Activated CD4-positive, alpha-beta T cell treated with anti-CD3 and anti-CD28 coated beads for 1 hour (primary cell): ENCODE results near the gene NDC1.
"Not testable (repeated sequence)": the region's sequence is repeated elsewhere in the genome, so short reads cannot be mapped to it uniquely, and the experiment has no call there.

Experiments
- DNase-seq: peaks from one replicate; pipeline ENCODE4 v3.0.0-alpha.2; 2020

NDC1 gene, protein sequence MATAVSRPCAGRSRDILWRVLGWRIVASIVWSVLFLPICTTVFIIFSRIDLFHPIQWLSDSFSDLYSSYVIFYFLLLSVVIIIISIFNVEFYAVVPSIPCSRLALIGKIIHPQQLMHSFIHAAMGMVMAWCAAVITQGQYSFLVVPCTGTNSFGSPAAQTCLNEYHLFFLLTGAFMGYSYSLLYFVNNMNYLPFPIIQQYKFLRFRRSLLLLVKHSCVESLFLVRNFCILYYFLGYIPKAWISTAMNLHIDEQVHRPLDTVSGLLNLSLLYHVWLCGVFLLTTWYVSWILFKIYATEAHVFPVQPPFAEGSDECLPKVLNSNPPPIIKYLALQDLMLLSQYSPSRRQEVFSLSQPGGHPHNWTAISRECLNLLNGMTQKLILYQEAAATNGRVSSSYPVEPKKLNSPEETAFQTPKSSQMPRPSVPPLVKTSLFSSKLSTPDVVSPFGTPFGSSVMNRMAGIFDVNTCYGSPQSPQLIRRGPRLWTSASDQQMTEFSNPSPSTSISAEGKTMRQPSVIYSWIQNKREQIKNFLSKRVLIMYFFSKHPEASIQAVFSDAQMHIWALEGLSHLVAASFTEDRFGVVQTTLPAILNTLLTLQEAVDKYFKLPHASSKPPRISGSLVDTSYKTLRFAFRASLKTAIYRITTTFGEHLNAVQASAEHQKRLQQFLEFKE

DNA sequence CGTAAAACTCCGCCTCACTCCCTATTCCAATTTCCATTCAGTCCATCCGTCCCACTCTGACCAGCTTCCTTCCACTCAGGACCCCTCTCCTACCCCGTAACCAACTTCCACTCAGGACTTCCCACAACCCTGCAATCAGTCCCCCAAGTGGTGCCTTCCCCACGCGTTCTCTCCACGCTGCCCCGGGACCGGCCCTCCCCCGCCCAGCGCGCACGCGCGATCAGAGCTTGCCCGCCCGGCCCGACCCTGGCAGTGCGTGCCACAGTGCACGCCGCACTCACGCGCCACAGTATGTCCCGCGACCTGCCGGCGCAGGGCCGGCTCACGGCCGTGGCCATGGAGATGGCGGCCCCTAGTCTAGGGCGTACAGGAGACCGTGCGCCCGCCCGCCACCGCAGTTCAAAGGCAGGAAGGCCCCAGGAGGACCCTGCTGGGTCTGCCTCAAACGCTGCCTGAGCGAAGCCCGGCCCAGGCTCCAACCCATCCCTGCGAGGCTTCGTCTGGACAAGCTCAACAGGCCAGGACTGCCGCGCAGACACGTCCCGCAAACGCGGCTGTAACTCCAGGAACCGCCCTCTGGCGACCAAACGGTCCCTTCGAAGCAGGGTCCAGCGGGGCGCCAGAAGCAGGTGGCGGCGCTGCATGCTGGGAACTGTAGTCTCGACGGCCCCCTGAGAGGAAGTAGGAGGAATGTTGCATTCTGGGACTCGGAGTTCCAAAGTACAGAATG, at the start of gene NDC1:
Gene NDC1, minus strand, starts transcription at position 373 of the 730 bp plus-strand sequence. Its CDS starts 35 bp downstream, at position 338.
- peak; percentile 82 for DNase-seq

DNA sequence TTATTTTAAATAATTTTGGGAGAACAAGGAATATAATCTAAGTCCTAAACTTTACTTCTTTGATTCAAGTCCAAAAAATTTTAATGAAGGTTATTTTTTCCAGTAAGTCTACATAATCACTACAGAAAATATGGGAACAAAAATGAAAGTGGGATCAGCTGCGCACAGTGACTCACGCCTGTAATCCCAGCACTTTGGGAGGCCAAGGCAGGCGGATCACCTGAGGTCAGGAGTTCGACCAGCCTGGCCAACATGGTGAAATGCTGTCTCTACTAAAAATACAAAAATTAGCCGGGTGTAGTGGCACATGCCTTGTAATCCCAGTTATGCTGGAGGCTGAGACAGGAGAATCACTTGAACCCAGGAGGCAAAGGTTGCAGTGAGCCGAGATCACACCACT, 45.5 kb upstream of the NDC1 start:
- not testable (repeated sequence) for DNase-seq

- not testable (repeated sequence) for DNase-seq
These were observed 43.8 kb upstream of the NDC1 start for GRCh38 chr1:53881853-53882252.

GRCh38 chr1:53878492-53879105, 40.5 kb upstream of the NDC1 start:
- DNase-seq, result no peak

DNA sequence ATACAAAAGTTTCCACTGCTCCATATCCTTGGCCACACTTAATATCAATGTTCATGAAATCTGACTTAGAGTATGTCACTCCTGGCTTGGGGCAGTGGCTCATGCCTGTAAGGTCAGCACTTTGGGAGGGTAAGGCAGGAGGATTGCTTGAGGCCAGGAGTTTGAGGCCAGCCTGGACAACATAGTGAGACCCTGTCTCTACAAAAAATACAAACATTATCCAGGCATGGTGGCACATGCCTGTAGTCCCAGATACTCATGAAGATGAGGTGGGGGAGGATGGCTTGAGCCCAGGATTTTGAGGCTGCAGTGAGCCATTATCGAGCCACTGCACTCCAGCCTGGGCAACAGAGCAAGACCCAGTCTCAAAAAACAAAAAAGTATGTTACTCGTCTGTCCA, 37.1 kb upstream of the NDC1 start:
- not testable (repeated sequence) for DNase-seq

GRCh38 chr1:53871773-53872484, 33.8 kb upstream of the NDC1 start:
- DNase-seq, result no peak

DNA sequence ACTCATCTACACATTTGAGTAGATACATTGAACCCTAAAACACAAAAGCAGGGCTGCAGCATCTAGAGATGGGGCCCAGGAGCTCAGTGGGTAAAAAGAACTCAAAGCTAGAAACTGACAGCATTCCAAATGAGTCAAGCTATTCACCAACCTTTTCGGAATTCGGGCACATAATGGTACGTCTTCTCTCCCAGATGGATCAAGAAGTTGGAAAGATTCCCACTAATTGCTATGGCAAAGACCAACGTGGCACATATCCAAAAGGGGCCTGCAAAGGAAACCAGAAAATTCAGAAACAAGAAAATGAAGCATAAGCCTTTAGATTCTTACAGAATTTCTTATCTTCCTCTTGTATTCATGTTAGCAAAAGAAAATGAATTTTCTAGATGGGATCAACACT, 33.1 kb upstream of the NDC1 start:
- no peak for DNase-seq

DNA sequence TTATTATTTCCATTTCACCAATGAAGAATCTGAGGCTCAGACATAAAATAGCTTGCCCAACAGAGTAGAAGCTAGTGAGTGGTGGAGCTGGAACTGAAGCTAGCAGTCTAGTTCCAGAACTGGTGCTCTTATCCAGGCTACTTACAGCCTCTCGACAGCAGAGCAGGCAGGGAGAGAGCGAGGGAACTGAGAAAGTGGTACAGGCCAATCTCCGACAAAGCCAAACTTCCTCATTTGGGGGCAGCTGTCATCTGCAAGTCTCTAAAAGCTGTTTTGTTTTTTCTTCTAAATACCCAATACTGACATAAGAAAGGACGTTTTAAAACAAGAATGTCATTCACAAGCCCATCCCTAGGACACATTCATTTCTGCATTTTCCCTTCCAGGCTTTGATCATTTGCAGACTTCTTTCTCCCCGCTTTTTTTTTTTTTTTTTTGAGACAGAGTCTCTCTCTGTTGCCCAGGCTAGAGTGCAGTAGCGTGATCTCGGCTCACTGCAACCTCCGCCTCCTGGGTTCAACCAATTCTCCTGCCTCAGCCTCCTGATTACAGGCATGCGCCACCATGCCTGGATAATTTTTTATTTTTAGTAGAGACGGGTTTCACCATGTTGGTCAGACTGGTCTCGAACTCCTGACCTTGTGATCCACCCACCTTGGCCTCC, 31.5 kb upstream of the NDC1 start:
- DNase-seq, result no peak

DNA sequence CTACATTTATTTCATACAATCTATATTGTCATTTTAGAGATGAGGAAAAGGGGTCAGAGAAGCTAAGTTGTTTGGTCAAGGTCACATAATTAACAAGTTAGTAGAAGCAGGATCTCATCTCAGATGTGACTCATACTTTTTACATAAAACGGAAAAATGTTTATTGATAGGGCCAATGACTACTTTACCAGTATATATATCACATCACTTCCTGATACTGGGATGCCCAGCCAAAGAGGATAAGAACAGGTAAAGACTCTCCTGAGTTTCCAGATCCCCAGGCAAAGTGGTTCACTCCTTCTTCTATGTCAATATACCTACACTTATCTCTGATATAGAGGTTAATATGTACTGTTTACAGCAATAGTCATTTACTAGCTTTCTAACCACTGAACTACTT, 30.5 kb upstream of the NDC1 start:
- no peak for DNase-seq

DNA sequence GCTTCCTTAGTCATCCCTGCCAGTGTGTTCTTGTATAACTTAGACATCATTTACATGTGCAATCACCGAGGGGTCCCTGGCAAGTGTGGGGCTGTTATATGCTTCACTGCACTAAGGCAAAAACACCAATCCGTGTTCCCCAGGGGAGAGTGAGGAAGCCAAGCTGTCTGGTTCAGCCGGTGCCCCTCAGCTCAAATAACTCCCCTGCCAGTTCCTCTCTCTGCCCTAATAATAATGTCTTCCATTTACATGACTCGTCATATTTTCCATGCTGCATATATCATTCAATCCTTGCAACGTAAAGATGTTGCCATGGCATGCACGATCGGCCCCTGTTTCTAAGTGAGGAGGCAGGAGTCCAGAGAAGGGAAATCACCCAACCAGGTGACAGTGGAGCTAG, 24.4 kb upstream of the NDC1 start:
- no peak for DNase-seq

GRCh38 chr1:53860967-53861411, 22.9 kb upstream of the NDC1 start:
- DNase-seq, result peak; percentile 26

DNA sequence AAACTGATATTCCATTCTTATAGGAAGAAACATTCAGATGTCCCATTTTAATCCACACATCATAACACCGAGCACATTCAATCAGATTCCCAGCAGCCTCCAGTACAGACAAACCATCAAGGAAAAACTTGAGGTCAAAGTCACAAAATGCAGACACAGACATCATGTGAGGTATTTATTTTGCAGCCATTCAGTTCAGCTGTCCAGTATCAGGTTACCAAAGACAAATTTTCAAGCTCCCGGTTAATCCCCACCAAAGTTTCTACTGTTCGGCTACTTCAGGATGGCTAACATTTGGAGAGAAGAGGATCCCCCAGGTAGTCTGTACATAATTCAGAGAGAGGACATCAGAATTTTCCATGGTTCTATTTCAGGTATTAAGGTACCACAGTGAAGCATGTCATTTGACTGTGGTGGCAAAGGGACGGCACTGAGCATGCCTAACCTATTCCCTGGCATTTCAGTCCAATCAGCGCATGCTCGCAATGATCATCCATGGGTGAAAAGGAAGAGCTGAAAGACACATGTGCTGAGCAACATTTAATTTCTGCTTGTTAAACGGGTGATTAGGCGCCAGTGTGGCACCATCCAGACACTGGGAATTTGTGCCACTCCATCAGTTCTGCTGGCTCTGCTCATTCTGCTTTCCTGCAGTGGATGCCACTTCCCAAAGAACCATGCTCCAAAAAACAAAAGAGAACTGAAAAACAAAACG, 13.6 kb upstream of the NDC1 start:
- no peak for DNase-seq

GRCh38 chr1:53850082-53850673, 12.1 kb upstream of the NDC1 start:
- DNase-seq, result no peak

- no peak for DNase-seq
These were observed 9.9 kb upstream of the NDC1 start for GRCh38 chr1:53847980-53848379.

DNA sequence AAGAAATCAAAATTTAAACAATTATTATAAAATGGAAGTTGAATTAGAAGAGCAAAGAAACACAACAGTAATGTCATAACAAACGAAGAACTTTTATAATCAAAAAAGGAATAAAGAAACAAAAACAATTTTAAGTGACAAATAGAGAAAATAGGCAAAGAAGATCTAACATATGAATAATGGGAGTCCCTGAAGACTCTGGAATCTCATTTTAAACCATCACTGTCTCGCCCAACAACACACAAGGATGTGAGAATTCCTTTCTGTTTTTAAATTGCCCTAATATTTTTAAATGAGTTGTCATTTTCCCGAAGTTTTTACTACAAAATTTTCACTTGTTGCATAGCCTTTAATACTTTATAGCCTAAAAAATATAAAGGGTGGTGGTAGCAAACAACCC, 4.3 kb upstream of the NDC1 start:
- DNase-seq, result no peak

- no peak for DNase-seq
These were observed 518 bp upstream of the NDC1 start for GRCh38 chr1:53838654-53838974.

- DNase-seq, result no peak
These were observed 511 bp downstream of the NDC1 start for GRCh38 chr1:53837646-53837923.

DNA sequence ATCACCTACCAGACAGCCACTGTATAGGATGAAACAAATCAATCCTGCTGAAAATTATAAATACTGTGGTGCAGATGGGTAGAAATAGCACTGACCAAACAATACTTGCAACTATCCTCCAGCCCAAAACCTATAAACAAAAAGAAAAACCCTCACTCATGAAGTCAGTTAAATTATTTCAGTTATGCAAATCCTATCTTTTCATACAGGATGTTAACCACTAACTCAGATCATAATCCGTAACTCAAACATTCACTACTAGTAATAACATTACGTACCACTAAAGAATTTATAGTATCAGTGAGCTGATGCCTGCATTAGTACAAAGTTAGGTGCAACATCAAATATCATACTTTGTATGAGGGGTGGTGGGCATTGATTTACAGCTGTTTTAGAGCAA, 2.6 kb downstream of the NDC1 start:
- no peak for DNase-seq

DNA sequence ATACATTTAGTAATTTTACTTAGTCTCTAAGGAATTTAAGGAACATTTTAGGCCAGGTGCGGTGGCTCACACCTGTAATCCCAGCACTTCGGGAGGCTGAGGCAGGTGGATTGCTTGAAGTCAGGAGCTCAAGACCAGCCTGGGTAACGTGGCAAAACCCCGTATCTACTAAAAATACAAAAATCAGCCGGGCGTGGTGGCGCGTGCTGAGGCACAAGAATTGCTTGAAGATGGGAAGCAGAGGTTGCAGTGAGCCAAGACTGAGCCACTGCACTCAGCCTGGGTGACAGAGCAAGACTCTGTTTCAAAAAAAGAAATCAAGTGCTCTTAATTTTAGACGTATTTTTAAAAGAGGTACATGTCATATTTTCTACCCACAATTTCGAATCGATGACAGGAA, 3.3 kb downstream of the NDC1 start:
- no peak for DNase-seq

- no peak for DNase-seq
These were observed 4.7 kb downstream of the NDC1 start for GRCh38 chr1:53833393-53833792.

- DNase-seq, result no peak
These were observed 11.7 kb downstream of the NDC1 start for GRCh38 chr1:53826367-53826766.
